Osteocyte (in vitro differentiated cells): ENCODE data around the gene GLIS2. TPM values are rescaled to one million over a fixed set of nuclear protein-coding genes. Genes with fewer than 3 reads are reported as not detected.
A peak's percentile ranks its signal among the peaks of the same experiment; 100 is the strongest.

Experiments used
- DNase-seq: peaks from one replicate; pipeline ENCODE4 v3.0.0; 2021; ENCODE audit warnings: mixed read lengths; ENCODE audit not compliant: unreplicated experiment; ENCODE audit errors: extremely low spot score
- H3K27ac Mint-ChIP-seq: one replicate; pipeline ENCODE4 v1.8.0; 2021; ENCODE audit warnings: mild to moderate bottlenecking, mixed read lengths; ENCODE audit not compliant: unreplicated experiment
- H3K27me3 Mint-ChIP-seq: one replicate; pipeline ENCODE4 v1.8.0; 2021; ENCODE audit warnings: mixed read lengths; ENCODE audit not compliant: unreplicated experiment
- H3K36me3 Mint-ChIP-seq: one replicate; pipeline ENCODE4 v1.8.0; 2021; ENCODE audit warnings: mixed read lengths; ENCODE audit not compliant: unreplicated experiment
- H3K4me1 Mint-ChIP-seq: one replicate; pipeline ENCODE4 v1.8.0; 2021; ENCODE audit warnings: mixed read lengths; ENCODE audit not compliant: unreplicated experiment
- H3K4me3 Mint-ChIP-seq: one replicate; pipeline ENCODE4 v1.8.0; 2021; ENCODE audit warnings: mild to moderate bottlenecking, moderate library complexity, mixed read lengths; ENCODE audit not compliant: unreplicated experiment
- H3K9me3 Mint-ChIP-seq: one replicate; pipeline ENCODE4 v1.8.0; 2021; ENCODE audit warnings: mixed read lengths; ENCODE audit not compliant: unreplicated experiment
- total RNA-seq: library from RNA; stranded (reverse); gene quantifications from 2 replicates; pipeline ENCODE4 v1.2.1, GENCODE V29; 2021
- TF ChIP-seq, protein P1 (sequence below): fragments of 200-600 bp; sonication (generic); IDR thresholded peaks from 2 replicates; pipeline ENCODE4 v1.5.0; 2021; ENCODE audit warnings: antibody characterized with exemption, mild to moderate bottlenecking, moderate library complexity

Gene GLIS2
- total RNA-seq, 1 donor from 2014 or later, result 59.9 TPM

- Mint-ChIP-seq H3K4me1 (peaks cover 67% of the 10 kb centered on the region), H3K9me3 (no peaks in the 10 kb centered on the region), H3K36me3 (peaks cover 3% of the 10 kb centered on the region), H3K27me3 (no peaks in the 10 kb centered on the region), H3K27ac (no peak overlapping the region), H3K4me3 (peak overlapping the region; percentile 26)
- TF ChIP-seq, protein P1, sequence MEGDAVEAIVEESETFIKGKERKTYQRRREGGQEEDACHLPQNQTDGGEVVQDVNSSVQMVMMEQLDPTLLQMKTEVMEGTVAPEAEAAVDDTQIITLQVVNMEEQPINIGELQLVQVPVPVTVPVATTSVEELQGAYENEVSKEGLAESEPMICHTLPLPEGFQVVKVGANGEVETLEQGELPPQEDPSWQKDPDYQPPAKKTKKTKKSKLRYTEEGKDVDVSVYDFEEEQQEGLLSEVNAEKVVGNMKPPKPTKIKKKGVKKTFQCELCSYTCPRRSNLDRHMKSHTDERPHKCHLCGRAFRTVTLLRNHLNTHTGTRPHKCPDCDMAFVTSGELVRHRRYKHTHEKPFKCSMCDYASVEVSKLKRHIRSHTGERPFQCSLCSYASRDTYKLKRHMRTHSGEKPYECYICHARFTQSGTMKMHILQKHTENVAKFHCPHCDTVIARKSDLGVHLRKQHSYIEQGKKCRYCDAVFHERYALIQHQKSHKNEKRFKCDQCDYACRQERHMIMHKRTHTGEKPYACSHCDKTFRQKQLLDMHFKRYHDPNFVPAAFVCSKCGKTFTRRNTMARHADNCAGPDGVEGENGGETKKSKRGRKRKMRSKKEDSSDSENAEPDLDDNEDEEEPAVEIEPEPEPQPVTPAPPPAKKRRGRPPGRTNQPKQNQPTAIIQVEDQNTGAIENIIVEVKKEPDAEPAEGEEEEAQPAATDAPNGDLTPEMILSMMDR, result no peak
- DNase-seq, result no peak
Measured at GRCh38 chr16:4378161-4378666, 62.3 kb downstream of the GLIS2 start.

- Mint-ChIP-seq H3K27ac (no peak overlapping the region), H3K4me3 (no peak overlapping the region), H3K4me1 (peaks cover 73% of the 10 kb centered on the region), H3K27me3 (no peaks in the 10 kb centered on the region), H3K36me3 (peaks cover 3% of the 10 kb centered on the region), H3K9me3 (no peaks in the 10 kb centered on the region)
- DNase-seq, result no peak
- TF ChIP-seq, protein P1, result no peak
Measured at GRCh38 chr16:4378999-4379690, 63.3 kb downstream of the GLIS2 start.

DNA sequence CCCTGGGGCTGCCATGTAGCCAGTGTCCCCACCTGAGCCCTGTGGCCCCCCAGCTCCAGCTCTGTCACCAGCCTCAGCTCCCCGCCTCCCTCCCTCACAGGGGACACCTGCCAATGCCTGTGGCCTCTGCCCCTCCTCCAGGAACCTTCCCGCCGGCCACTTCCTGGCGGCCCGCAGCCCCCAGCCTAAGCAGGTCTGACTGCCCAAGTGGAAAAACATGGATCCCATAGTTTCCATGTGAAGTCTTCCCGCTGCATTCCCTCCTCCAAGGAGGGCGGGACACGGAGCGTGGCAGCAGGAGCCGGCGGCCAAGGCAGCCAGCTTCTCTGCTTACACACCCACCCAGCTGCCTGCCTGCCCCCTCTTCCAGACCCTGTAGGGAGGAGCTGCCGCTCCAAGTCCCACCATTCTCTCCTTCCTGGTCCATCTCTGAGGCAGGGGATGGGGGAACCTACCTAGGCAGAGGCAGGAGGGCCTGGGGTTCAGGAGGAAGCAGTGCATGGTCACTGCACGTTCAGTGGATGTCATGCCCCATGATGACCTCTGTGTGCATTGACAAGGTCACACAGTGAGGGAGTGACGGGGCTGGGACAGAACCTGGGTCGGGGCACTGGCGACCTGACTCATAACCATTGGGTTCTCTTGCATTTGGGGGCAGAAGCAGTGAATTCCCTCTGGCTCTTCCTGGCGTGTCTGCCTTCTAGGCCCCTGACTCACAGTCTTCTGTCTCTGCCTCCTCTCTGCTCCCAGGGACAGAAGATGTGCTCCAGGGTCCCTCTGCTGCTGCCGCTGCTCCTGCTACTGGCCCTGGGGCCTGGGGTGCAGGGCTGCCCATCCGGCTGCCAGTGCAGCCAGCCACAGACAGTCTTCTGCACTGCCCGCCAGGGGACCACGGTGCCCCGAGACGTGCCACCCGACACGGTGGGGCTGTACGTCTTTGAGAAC, 64.5 kb downstream of the GLIS2 start:
- Mint-ChIP-seq H3K27me3 (no peaks in the 10 kb centered on the region), H3K27ac (peak overlapping the region; percentile 63), H3K4me1 (peaks cover 76% of the 10 kb centered on the region), H3K9me3 (no peaks in the 10 kb centered on the region), H3K4me3 (no peak overlapping the region), H3K36me3 (peaks cover 3% of the 10 kb centered on the region)
- TF ChIP-seq, protein P1, result no peak
- no peak for DNase-seq

DNA sequence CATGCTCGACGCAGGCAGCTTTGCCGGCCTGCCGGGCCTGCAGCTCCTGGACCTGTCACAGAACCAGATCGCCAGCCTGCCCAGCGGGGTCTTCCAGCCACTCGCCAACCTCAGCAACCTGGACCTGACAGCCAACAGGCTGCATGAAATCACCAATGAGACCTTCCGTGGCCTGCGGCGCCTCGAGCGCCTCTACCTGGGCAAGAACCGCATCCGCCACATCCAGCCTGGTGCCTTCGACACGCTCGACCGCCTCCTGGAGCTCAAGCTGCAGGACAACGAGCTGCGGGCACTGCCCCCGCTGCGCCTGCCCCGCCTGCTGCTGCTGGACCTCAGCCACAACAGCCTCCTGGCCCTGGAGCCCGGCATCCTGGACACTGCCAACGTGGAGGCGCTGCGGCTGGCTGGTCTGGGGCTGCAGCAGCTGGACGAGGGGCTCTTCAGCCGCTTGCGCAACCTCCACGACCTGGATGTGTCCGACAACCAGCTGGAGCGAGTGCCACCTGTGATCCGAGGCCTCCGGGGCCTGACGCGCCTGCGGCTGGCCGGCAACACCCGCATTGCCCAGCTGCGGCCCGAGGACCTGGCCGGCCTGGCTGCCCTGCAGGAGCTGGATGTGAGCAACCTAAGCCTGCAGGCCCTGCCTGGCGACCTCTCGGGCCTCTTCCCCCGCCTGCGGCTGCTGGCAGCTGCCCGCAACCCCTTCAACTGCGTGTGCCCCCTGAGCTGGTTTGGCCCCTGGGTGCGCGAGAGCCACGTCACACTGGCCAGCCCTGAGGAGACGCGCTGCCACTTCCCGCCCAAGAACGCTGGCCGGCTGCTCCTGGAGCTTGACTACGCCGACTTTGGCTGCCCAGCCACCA, 65.4 kb downstream of the GLIS2 start:
- no peak for DNase-seq
- H3K27ac Mint-ChIP-seq, result no peak overlapping the region
- H3K9me3 Mint-ChIP-seq, result no peaks in the 10 kb centered on the region
- TF ChIP-seq, protein P1, result no peak
- H3K36me3 Mint-ChIP-seq, result peaks cover 3% of the 10 kb centered on the region
- H3K4me3 Mint-ChIP-seq, result no peak overlapping the region
- H3K4me1 Mint-ChIP-seq, result peaks cover 76% of the 10 kb centered on the region
- H3K27me3 Mint-ChIP-seq, result no peaks in the 10 kb centered on the region
